HG03460 (cell line): ENCODE results near the gene SPDYE4.

Experiments
- ATAC-seq: cut with Tn5 transposase; IDR thresholded peaks from one replicate; pipeline ENCODE4 v1.9.1; 2021; ENCODE audit not compliant: unreplicated experiment

SPDYE4 gene

DNA sequence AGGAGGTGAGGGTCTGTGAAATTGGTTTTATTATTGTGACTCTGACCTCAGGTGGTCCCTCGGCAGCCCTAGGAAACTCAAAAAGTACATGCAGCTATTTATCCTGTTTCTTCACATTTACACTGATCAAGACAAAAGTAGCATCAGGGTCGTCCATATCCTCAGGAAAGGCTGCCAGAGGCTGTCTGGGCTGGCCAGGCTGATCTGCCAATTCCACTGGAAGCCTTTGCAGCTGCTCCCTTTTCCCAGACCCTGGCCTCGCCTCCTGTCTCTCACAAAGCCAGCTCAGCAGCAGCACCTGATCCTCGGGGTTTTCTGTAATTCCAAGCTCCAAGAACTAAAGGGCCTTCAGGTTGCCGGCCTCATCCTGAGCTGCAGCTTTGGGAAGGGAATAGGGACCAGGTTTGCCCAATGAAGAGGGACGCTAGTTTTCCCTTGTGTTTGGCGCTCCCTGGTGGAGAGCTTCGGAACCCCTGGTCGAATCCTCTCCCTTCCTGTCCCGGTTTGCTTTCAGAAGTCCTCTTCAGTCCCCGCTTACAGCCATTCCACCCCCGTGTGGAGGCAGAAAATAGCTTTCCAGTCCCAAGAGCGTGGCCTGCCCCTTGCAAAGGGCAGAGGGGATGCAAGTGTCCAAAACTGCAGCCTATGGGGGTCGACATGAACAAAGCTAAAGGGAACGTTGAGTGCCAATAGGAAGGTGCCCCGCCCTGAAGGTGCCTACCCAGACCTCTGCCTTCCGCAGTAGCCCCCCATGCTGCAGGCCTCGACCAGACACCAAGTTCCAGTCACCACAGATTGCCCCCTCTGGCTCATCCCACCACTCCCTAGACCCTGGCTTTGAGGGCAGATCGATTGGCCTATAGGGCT is 27.4 kb upstream of the SPDYE4 start:
- no peak for ATAC-seq

DNA sequence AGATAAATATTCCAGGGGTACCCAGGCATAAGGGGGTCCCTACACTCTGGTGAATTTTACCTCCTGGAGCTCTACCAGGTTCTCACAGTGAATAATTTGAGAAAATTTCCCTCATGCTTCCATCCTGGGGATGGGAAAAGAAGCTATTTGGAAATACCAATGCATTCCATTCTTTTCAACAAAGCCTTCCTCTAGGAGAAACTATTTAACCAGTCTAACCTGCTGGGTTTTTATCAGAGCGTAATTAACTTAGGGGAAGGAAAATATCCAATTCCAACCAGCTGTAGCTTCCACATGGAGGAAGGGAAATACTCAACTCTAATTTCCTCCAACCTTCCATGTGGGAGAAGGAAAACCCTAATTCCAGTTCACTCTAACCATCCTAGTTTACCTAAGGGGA is 23.8 kb upstream of the SPDYE4 start:
- ATAC-seq = no peak

GRCh38 chr17:8781776-8782175 is 23.4 kb upstream of the SPDYE4 start:
- no peak for ATAC-seq

GRCh38 chr17:8776881-8777280 is 18.5 kb upstream of the SPDYE4 start:
- no peak for ATAC-seq

GRCh38 chr17:8776248-8776647 is 17.9 kb upstream of the SPDYE4 start:
- ATAC-seq = no peak

DNA sequence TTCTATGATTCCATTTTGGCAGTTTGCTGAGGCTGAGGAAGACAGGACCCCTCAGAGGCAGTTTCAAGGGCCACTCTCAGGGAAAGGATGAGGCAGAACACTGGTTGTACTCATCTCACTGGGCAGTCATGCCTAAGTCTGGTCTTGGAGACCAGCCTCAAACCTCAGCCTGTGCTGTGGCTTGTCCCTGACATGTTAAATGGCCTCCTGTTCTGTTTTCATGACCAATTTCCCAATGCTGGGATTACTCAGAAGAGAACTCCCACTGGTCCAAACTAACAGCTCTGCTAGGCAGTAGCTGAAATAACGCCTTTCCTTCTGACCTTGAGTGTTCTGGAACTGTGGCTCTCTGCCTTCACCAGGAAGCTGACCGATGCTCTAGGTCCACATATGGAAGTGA is 8.4 kb upstream of the SPDYE4 start:
- ATAC-seq = no peak

- ATAC-seq = no peak
Measured at GRCh38 chr17:8762012-8762411, 3.7 kb upstream of the SPDYE4 start.

- no peak for ATAC-seq
Measured at GRCh38 chr17:8757189-8757588, 1.2 kb downstream of the SPDYE4 start.

GRCh38 chr17:8755590-8756255 is 2.6 kb downstream of the SPDYE4 start:
- no peak for ATAC-seq

GRCh38 chr17:8754890-8755289 is 3.5 kb downstream of the SPDYE4 start:
- no peak for ATAC-seq

DNA sequence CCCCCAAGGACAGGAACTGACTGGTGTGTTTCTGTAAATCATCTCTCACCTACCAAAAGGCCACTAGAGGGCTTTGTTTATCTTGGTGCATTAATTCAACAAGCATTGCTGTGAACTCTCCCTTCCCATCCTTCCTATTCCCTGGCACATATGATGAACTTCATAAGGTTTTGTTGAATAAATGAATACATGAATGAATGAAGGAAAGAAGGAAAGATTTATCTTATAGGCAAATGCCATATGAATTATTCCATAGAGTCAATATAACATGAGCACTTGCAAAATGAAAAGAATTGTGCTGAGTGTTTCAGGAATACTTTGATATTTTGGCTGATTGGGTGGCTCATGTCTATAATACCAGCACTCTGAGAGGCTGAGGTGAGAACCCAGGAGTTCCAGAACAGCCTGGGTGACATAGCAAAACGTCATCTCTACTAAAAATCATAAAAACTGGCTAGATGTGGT is 4.3 kb downstream of the SPDYE4 start:
- no peak for ATAC-seq

GRCh38 chr17:8753136-8753975 is 5.0 kb downstream of the SPDYE4 start:
- ATAC-seq = no peak

- no peak for ATAC-seq
Measured at GRCh38 chr17:8749616-8750015, 8.7 kb downstream of the SPDYE4 start.

GRCh38 chr17:8747742-8748141 is 10.6 kb downstream of the SPDYE4 start:
- no peak for ATAC-seq

- no peak for ATAC-seq
Measured at GRCh38 chr17:8746501-8747236, 11.7 kb downstream of the SPDYE4 start.

DNA sequence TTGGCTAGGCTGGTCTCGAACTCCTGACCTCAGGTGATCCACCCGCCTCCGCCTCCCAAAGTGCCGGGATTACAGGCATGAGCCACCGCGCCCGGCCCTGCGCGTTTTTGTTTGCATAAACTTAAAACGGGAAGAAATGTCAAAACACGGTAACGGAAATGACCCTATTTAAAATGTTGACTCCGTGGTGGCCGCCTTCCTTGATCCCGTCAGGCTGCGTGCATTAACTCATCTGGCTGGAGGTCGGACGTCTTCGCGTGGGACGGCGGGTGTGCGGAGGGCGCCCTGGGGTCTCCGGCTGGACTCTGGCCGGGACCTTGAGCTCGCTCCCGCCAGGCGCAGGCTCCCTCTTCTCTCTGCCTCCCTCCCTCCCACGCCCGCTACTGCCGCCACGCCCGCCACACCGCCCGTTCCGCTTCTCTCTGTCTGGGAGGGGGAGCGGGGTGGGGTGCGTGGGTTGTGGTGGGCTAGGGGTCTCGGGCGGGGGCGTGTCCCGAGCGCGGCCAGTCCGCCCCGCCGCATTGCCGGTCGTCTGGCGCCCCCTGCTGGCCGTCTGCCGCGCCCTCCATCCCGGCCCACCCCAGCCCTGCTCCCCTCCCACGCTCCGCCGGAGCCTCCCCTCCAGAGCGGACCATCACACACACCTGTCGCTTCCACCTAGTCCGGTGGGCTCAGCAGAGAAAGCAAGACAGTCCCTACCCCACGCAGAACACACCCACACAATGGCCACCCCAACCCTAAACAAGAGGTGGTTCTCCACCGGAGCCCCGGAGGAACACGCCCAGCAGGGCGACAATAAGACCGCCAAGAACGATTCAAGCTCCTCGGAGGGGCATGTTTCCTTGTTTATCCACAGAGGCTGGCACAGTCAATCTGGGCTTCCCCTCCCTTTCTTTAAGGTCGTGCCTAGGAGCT is 12.5 kb downstream of the SPDYE4 start:
- no peak for ATAC-seq

GRCh38 chr17:8744086-8744785 is 14.1 kb downstream of the SPDYE4 start:
- ATAC-seq = no peak

- no peak for ATAC-seq
Measured at GRCh38 chr17:8742819-8743218, 15.5 kb downstream of the SPDYE4 start.

- ATAC-seq = no peak
Measured at GRCh38 chr17:8742274-8742673, 16.1 kb downstream of the SPDYE4 start.
